ENCODE results near the gene RYR2. TPM values are rescaled to one million over a fixed set of nuclear protein-coding genes. Genes with fewer than 3 reads are reported as not detected.

Gene RYR2
- total RNA-seq, 1 donor, result not detected

GRCh38 chr1:237754627-237755026, 712.6 kb downstream of the RYR2 start:
- no peak for DNase-seq (ENCODE audit: low read depth in 2 of 3, low spot score in 2 of 3)

- DNase-seq (ENCODE audit: low read depth in 2 of 3, low spot score in 2 of 3), result no peak
Observed at GRCh38 chr1:237756304-237756967, 714.5 kb downstream of the RYR2 start.

GRCh38 chr1:237759377-237759776, 717.4 kb downstream of the RYR2 start:
- DNase-seq (ENCODE audit: low read depth in 2 of 3, low spot score in 2 of 3), result no peak

GRCh38 chr1:237760951-237761350, 719.0 kb downstream of the RYR2 start:
- no peak for DNase-seq (ENCODE audit: low read depth in 2 of 3, low spot score in 2 of 3)

GRCh38 chr1:237763137-237763536, 721.2 kb downstream of the RYR2 start:
- DNase-seq (ENCODE audit: low read depth in 2 of 3, low spot score in 2 of 3), result no peak

- no peak for DNase-seq (ENCODE audit: low read depth in 2 of 3, low spot score in 2 of 3)
Observed at GRCh38 chr1:237763751-237764150, 721.8 kb downstream of the RYR2 start.

- DNase-seq (ENCODE audit: low read depth in 2 of 3, low spot score in 2 of 3), result no peak
Observed at GRCh38 chr1:237769916-237770315, 727.9 kb downstream of the RYR2 start.

- no peak for DNase-seq (ENCODE audit: low read depth in 2 of 3, low spot score in 2 of 3)
Observed at GRCh38 chr1:237772009-237772408, 730.0 kb downstream of the RYR2 start.

GRCh38 chr1:237774246-237774645, 732.3 kb downstream of the RYR2 start:
- no peak for DNase-seq (ENCODE audit: low read depth in 2 of 3, low spot score in 2 of 3)

GRCh38 chr1:237779356-237779755, 737.4 kb downstream of the RYR2 start:
- DNase-seq (ENCODE audit: low read depth in 2 of 3, low spot score in 2 of 3), result no peak

- no peak for DNase-seq (ENCODE audit: low read depth in 2 of 3, low spot score in 2 of 3)
Observed at GRCh38 chr1:237786066-237786719, 744.2 kb downstream of the RYR2 start.

GRCh38 chr1:237788069-237788468, 746.1 kb downstream of the RYR2 start:
- no peak for DNase-seq (ENCODE audit: low read depth in 2 of 3, low spot score in 2 of 3)

- no peak for DNase-seq (ENCODE audit: low read depth in 2 of 3, low spot score in 2 of 3)
Observed at GRCh38 chr1:237789619-237790018, 747.6 kb downstream of the RYR2 start.

- no peak for DNase-seq (ENCODE audit: low read depth in 2 of 3, low spot score in 2 of 3)
Observed at GRCh38 chr1:237791592-237791991, 749.6 kb downstream of the RYR2 start.

- no peak for DNase-seq (ENCODE audit: low read depth in 2 of 3, low spot score in 2 of 3)
Observed at GRCh38 chr1:237792149-237792548, 750.2 kb downstream of the RYR2 start.

GRCh38 chr1:237792726-237793125, 750.7 kb downstream of the RYR2 start:
- DNase-seq (ENCODE audit: low read depth in 2 of 3, low spot score in 2 of 3), result no peak

GRCh38 chr1:237794071-237794470, 752.1 kb downstream of the RYR2 start:
- DNase-seq (ENCODE audit: low read depth in 2 of 3, low spot score in 2 of 3), result no peak

- DNase-seq (ENCODE audit: low read depth in 2 of 3, low spot score in 2 of 3), result no peak
Observed at GRCh38 chr1:237795558-237795957, 753.6 kb downstream of the RYR2 start.

GRCh38 chr1:237799762-237800474, 757.9 kb downstream of the RYR2 start:
- DNase-seq (ENCODE audit: low read depth in 2 of 3, low spot score in 2 of 3), result peak in 2 of 3 donors; percentile 38

- no peak for DNase-seq (ENCODE audit: low read depth in 2 of 3, low spot score in 2 of 3)
Observed at GRCh38 chr1:237804516-237804915, 762.5 kb downstream of the RYR2 start.

- DNase-seq (ENCODE audit: low read depth in 2 of 3, low spot score in 2 of 3), result no peak
Observed at GRCh38 chr1:237809099-237809498, 767.1 kb downstream of the RYR2 start.

- DNase-seq (ENCODE audit: low read depth in 2 of 3, low spot score in 2 of 3), result no peak
Observed at GRCh38 chr1:237811633-237812032, 769.6 kb downstream of the RYR2 start.

Data from hematopoietic multipotent progenitor cell (in vitro differentiated cells).